A549 (cell line): ENCODE measurements around the gene FAM241B.

Source experiments
- BHLHE40 ChIP-seq: IDR thresholded peaks from 2 replicates; pipeline ENCODE4 v1.6.1; 2012; ENCODE audit warnings: low read depth, low read length, inconsistent platforms
- CHD4 ChIP-seq: fragments of 200-600 bp; sonication (generic); IDR thresholded peaks from 2 replicates; pipeline ENCODE4 v1.6.1; 2016; ENCODE audit warnings: antibody characterized with exemption, mild to moderate bottlenecking, borderline replicate concordance
- CTCF ChIP-seq: fragments of >200 bp; sonication (Bioruptor Twin); formaldehyde crosslinking; IDR thresholded peaks from 3 replicates; pipeline ENCODE4 v1.5.1; 2016
- FOSL2 ChIP-seq, 2 experiments: fragments of 450-650 bp in 1 of 2; fragments of >200 bp in 1 of 2; sonication (Bioruptor Twin) in 1 of 2; formaldehyde crosslinking; IDR thresholded peaks; 2 replicates each; pipeline versions ENCODE4 v1.5.0 to v1.6.1; 2016 to 2020; ENCODE audit warnings: mild to moderate bottlenecking in 1 of 2, moderate library complexity in 1 of 2
- NPAS2 ChIP-seq: fragments of 250-450 bp; sonication (Bioruptor Pico); IDR thresholded peaks from 2 replicates; pipeline ENCODE4 v1.8.0; 2022; ENCODE audit warnings: mild to moderate bottlenecking, moderate library complexity, borderline replicate concordance
- PHF8 ChIP-seq: fragments of 200-600 bp; sonication (generic); IDR thresholded peaks from 2 replicates; pipeline ENCODE4 v1.6.1; 2016; ENCODE audit warnings: low read depth, mild to moderate bottlenecking, antibody characterized with exemption, moderate library complexity, borderline replicate concordance
- POLR2A ChIP-seq: IDR thresholded peaks from 2 replicates; pipeline ENCODE4 v1.6.1; 2012; ENCODE audit warnings: mild to moderate bottlenecking, low read length
- POLR2AphosphoS2 ChIP-seq: conservative IDR thresholded peaks from 2 replicates; pipeline ENCODE4 v1.6.1; 2012; ENCODE audit warnings: low read length, improper control_type of control experiment, inconsistent platforms
- RNF2 ChIP-seq: fragments of 200-600 bp; sonication (generic); IDR thresholded peaks from 2 replicates; pipeline ENCODE4 v1.6.1; 2016; ENCODE audit warnings: low read depth, mild to moderate bottlenecking, antibody characterized with exemption, moderate library complexity, borderline replicate concordance

GRCh38 chr10:69660296-69660695 is 30.2 kb downstream of the FAM241B start:
- TF ChIP-seq PHF8, result no peak
- no peak for TF ChIP-seq CTCF
- no peak for TF ChIP-seq RNF2
- no peak for TF ChIP-seq POLR2A
- no peak for TF ChIP-seq NPAS2 (CRISPR knock-in tag)
- TF ChIP-seq FOSL2 (IDR thresholded peaks at IDR 0.05), result no peak
- TF ChIP-seq FOSL2 (CRISPR knock-in tag; IDR thresholded peaks at IDR 0.05), result no peak
- TF ChIP-seq CHD4, result no peak
- TF ChIP-seq POLR2AphosphoS2, result no peak
- TF ChIP-seq BHLHE40, result no peak
